Naive thymus-derived CD4-positive, alpha-beta T cell (primary cell): ENCODE data around the gene CCDC97. TPM values are rescaled to one million over a fixed set of nuclear protein-coding genes. Genes with fewer than 3 reads are reported as not detected.
A peak's percentile ranks its signal among the peaks of the same experiment; 100 is the strongest.
"Not testable (repeated sequence)": the region's sequence is repeated elsewhere in the genome, so short reads cannot be mapped to it uniquely, and the experiment has no call there.

ENCODE experiments used
- ATAC-seq: fragments of 150-1000 bp; cut with Tn5 transposase; 2 replicates; pipeline ENCODE4 v1.10.0; 2021; ENCODE audit warnings: mild to moderate bottlenecking, moderate library complexity
- CTCF ChIA-PET: fragments of 350-600 bp; sonication (Branson Sonifier 250); formaldehyde crosslinking; loops from one replicate; lab custom pipeline; 2021; ENCODE audit warnings: antibody characterized with exemption; lab: Charles Lee
- POLR2A ChIA-PET: fragments of 350-600 bp; sonication (Branson Sonifier 250); formaldehyde crosslinking; loops from one replicate; lab custom pipeline; 2021; ENCODE audit warnings: antibody characterized with exemption, inconsistent platforms; lab: Charles Lee
- DNase-seq, 9 donors: peaks; one replicate each; pipeline versions ENCODE4 v3.0.0 to v3.0.0-alpha.2; 2020 to 2022; ENCODE audit warnings: mixed read lengths in 1 of 9
- H3K27ac ChIP-seq: one replicate; pipeline ENCODE4 v1.7.0; 2013; ENCODE audit warnings: mild to moderate bottlenecking, low read depth, low read length, moderate library complexity
- H3K27me3 ChIP-seq, 2 donors: one replicate each; pipeline ENCODE4 v1.7.0; 2013; ENCODE audit warnings: low read length in 2 of 2, mild to moderate bottlenecking in 2 of 2, moderate library complexity in 2 of 2; ENCODE audit not compliant: control insufficient read depth in 2 of 2, insufficient read depth in 2 of 2
- H3K36me3 ChIP-seq, 3 experiments: 1 replicate in 2 of 3; 2 replicates in 1 of 3; pipeline ENCODE4 v1.7.0; 2013; ENCODE audit warnings: low read length in 3 of 3, mild to moderate bottlenecking in 3 of 3, moderate library complexity in 1 of 3; ENCODE audit not compliant: insufficient read depth in 3 of 3, control insufficient read depth in 2 of 3
- H3K4me1 ChIP-seq, 2 donors: one replicate each; pipeline ENCODE4 v1.7.0; 2013; ENCODE audit warnings: low read length in 2 of 2, mild to moderate bottlenecking in 2 of 2, moderate library complexity in 1 of 2; ENCODE audit not compliant: control insufficient read depth in 2 of 2, insufficient read depth in 2 of 2
- H3K4me3 ChIP-seq: 2 replicates; pipeline ENCODE4 v1.7.0; 2013; ENCODE audit warnings: mild to moderate bottlenecking, low read length
- H3K9me3 ChIP-seq, 3 experiments: 1 replicate in 2 of 3; 2 replicates in 1 of 3; pipeline ENCODE4 v1.7.0; 2013; ENCODE audit warnings: low read length in 3 of 3; ENCODE audit not compliant: control insufficient read depth in 2 of 3
- H3K27ac Mint-ChIP-seq, 9 donors: one replicate each; pipeline ENCODE4 v1.8.0; 2020 to 2022; ENCODE audit warnings: mixed read lengths in 9 of 9, mild to moderate bottlenecking in 8 of 9, moderate library complexity in 5 of 9, inconsistent platforms in 2 of 9
- H3K27me3 Mint-ChIP-seq, 5 donors: one replicate each; pipeline ENCODE4 v1.8.0; 2021 to 2022; ENCODE audit warnings: mixed read lengths in 5 of 5, mild to moderate bottlenecking in 1 of 5
- H3K36me3 Mint-ChIP-seq, 5 donors: one replicate each; pipeline ENCODE4 v1.8.0; 2020 to 2022; ENCODE audit warnings: mixed read lengths in 5 of 5, mild to moderate bottlenecking in 3 of 5, inconsistent platforms in 1 of 5
- H3K4me1 Mint-ChIP-seq, 7 donors: one replicate each; pipeline ENCODE4 v1.8.0; 2020 to 2022; ENCODE audit warnings: mixed read lengths in 7 of 7, mild to moderate bottlenecking in 3 of 7, inconsistent platforms in 1 of 7
- H3K4me3 Mint-ChIP-seq, 10 donors: one replicate each; pipeline ENCODE4 v1.8.0; 2020 to 2022; ENCODE audit warnings: mild to moderate bottlenecking in 10 of 10, mixed read lengths in 10 of 10, moderate library complexity in 6 of 10, inconsistent platforms in 2 of 10
- H3K9me3 Mint-ChIP-seq, 11 donors: one replicate each; pipeline ENCODE4 v1.8.0; 2020 to 2022; ENCODE audit warnings: mixed read lengths in 11 of 11, mild to moderate bottlenecking in 4 of 11, inconsistent platforms in 1 of 11, moderate library complexity in 1 of 11
- intact Hi-C, 2 donors: fragments of 100-400 bp; cut with micrococcal nuclease; formaldehyde crosslinking; loops; one replicate each; pipeline ENCODE4 v1.15.1; 2023
- polyA plus RNA-seq, 2 donors: library from polyadenylated mRNA; unstranded; fragments of 300-500 nt; fragmentation: Illumina TruSeq; gene quantifications; one replicate each; pipeline ENCODE4 v1.2.3, GENCODE V29; 2021
- total RNA-seq, 6 experiments: library from RNA in 5 of 6; stranded (reverse) in 5 of 6; gene quantifications; 1 replicate in 5 of 6; 2 replicates in 1 of 6; pipeline ENCODE4 v1.2.3 and lab custom pipeline; 2021 to 2026

CCDC97 gene
- total and polyA plus RNA-seq, 7 experiments from 2014 or later: 22.3 to 56.5 (median 44.6) TPM

- peaks cover 0 to 6% (median 3%) of the 10 kb centered on the region in 5 donors for H3K36me3 Mint-ChIP-seq
- H3K27me3 Mint-ChIP-seq: no peaks in the 10 kb centered on the region
- Histone ChIP-seq H3K36me3 (no peaks in the 10 kb centered on the region), H3K9me3 (no peaks in the 10 kb centered on the region), H3K27me3 (no peaks in the 10 kb centered on the region), H3K27ac (no peak overlapping the region), H3K4me1 (peaks cover 15 to 18% of the 10 kb centered on the region in 2 donors), H3K4me3 (no peak overlapping the region)
- H3K27ac Mint-ChIP-seq: peak overlapping the region in 4 of 9 donors; percentile 16 to 73 (median 45)
- no peak for ATAC-seq
- no peaks in the 10 kb centered on the region for H3K9me3 Mint-ChIP-seq
- DNase-seq: no peak
- POLR2A ChIA-PET: interaction anchor here (0.5 to 5.2 kb wide), 6 partner anchors 13 to 183 kb away, joined by 4 to 127 read pairs (median 14); partner anchors contain the start of genes BCKDHA, EXOSC5, HNRNPUL1 and TGFB1
- intact Hi-C loops: no loop called here
- peaks cover 14 to 33% (median 29%) of the 10 kb centered on the region in 7 donors for H3K4me1 Mint-ChIP-seq
- CTCF ChIA-PET: interaction anchor here (0.6 to 4.2 kb wide), 5 partner anchors 11 to 932 kb away, joined by 3 to 39 read pairs (median 4); partner anchors contain the start of gene TGFB1
- H3K4me3 Mint-ChIP-seq: peak overlapping the region in 7 of 10 donors; percentile 12 to 59 (median 48)
Observed at GRCh38 chr19:41366089-41366488, 56.1 kb downstream of the CCDC97 start.

DNA sequence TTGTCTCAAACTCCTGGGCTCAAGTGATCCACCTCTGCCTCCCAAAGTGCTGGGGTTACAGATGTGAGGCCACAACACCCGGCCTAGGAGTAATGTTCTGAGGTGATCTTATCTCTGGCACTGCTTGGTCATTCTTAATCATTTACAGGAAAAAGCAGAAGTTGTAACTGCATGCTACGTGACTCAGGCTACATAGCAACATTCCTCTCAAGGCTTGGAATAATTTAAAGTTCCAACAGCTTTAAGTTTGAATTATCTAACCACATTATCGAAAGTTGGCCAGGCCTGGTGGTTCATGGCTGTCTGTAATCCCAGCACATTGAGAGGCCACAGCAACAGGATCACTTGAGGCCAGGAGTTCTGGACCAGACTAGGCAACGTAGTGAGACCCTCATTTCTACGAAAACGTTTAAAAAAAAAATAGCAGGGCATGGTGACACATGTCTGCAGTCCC, 57.9 kb downstream of the CCDC97 start:
- CTCF ChIA-PET: no interaction called here
- DNase-seq: no peak
- H3K4me1 Mint-ChIP-seq: peaks cover 7 to 30% (median 25%) of the 10 kb centered on the region in 7 donors
- H3K36me3 ChIP-seq: no peaks in the 10 kb centered on the region
- H3K9me3 ChIP-seq: no peaks in the 10 kb centered on the region
- no peaks in the 10 kb centered on the region for H3K27me3 Mint-ChIP-seq
- H3K27me3 ChIP-seq: no peaks in the 10 kb centered on the region
- H3K4me1 ChIP-seq: peaks cover 14 to 16% of the 10 kb centered on the region in 2 donors
- no peak overlapping the region for H3K27ac ChIP-seq
- H3K4me3 Mint-ChIP-seq: no peak overlapping the region
- POLR2A ChIA-PET: interaction anchor here (1.4 kb wide), 1 partner anchor 19 kb away, joined by 3 read pairs; no protein-coding TSS in a partner anchor
- intact Hi-C loops: no loop called here
- H3K4me3 ChIP-seq: no peak overlapping the region
- no peak for ATAC-seq
- H3K9me3 Mint-ChIP-seq: no peaks in the 10 kb centered on the region
- H3K27ac Mint-ChIP-seq: no peak overlapping the region
- H3K36me3 Mint-ChIP-seq: peaks cover 0 to 6% (median 3%) of the 10 kb centered on the region in 5 donors

GRCh38 chr19:41369769-41370168, 59.8 kb downstream of the CCDC97 start:
- no peak overlapping the region for H3K27ac Mint-ChIP-seq
- Histone ChIP-seq H3K9me3 (no peaks in the 10 kb centered on the region), H3K4me1 (peaks cover under 1 to 3% of the 10 kb centered on the region in 2 donors), H3K36me3 (no peaks in the 10 kb centered on the region), H3K27ac (no peak overlapping the region), H3K4me3 (no peak overlapping the region), H3K27me3 (no peaks in the 10 kb centered on the region)
- no peaks in the 10 kb centered on the region for H3K9me3 Mint-ChIP-seq
- peaks cover 5 to 19% (median 9%) of the 10 kb centered on the region in 7 donors for H3K4me1 Mint-ChIP-seq
- H3K27me3 Mint-ChIP-seq: no peaks in the 10 kb centered on the region
- intact Hi-C loops: no loop called here
- POLR2A ChIA-PET: no interaction called here
- no peak overlapping the region for H3K4me3 Mint-ChIP-seq
- peaks cover 0 to 3% (median 0%) of the 10 kb centered on the region in 5 donors for H3K36me3 Mint-ChIP-seq
- DNase-seq (no peak), ATAC-seq (no peak)
- CTCF ChIA-PET: interaction anchor here (0.6 kb wide), 1 partner anchor 1978 kb away, joined by 3 read pairs; no protein-coding TSS in a partner anchor

DNA sequence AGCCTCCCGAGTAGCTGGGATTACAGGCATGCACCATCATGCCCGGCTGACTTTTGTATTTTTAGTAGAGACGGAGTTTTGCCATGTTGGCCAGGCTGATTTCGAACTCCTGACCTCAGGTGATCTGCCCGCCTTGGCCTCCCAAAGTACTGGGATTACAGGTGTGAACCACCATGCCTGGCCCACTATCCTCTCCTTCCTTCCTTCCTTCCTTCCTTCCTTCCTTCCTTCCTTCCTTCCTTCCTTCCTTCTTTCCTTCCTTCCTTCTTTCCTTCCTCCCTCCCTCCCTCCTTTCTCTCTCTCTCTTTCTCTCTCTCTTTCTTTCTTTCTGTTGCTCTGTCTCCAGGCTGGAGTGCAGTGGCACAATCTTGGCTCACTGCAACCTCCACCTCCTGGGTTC, 61.1 kb downstream of the CCDC97 start:
- H3K9me3 ChIP-seq, H3K4me3 Mint-ChIP-seq, H3K4me1 ChIP-seq, H3K36me3 Mint-ChIP-seq, DNase-seq, H3K27me3 ChIP-seq, CTCF ChIA-PET, H3K4me3 ChIP-seq, H3K27ac ChIP-seq, H3K36me3 ChIP-seq, intact Hi-C loops, ATAC-seq, H3K27me3 Mint-ChIP-seq, H3K9me3 Mint-ChIP-seq: not testable (repeated sequence)
- POLR2A ChIA-PET: interaction anchor here (0.7 kb wide), 2 partner anchors 78 to 551 kb away, joined by 3 to 5 read pairs; no protein-coding TSS in a partner anchor
- peak overlapping the region in 1 of 9 donors; percentile 20 for H3K27ac Mint-ChIP-seq
- peaks cover 4 to 21% (median 8%) of the 10 kb centered on the region in 7 donors for H3K4me1 Mint-ChIP-seq

GRCh38 chr19:41371541-41371940, 61.6 kb downstream of the CCDC97 start:
- Histone ChIP-seq H3K36me3 (no peaks in the 10 kb centered on the region), H3K9me3 (no peaks in the 10 kb centered on the region), H3K4me3 (no peak overlapping the region), H3K4me1 (no peaks in the 10 kb centered on the region), H3K27me3 (no peaks in the 10 kb centered on the region), H3K27ac (no peak overlapping the region)
- peaks cover 1 to 20% (median 7%) of the 10 kb centered on the region in 7 donors for H3K4me1 Mint-ChIP-seq
- H3K36me3 Mint-ChIP-seq: no peaks in the 10 kb centered on the region
- DNase-seq: no peak
- H3K9me3 Mint-ChIP-seq: no peaks in the 10 kb centered on the region
- CTCF ChIA-PET: no interaction called here
- ATAC-seq: no peak
- H3K27me3 Mint-ChIP-seq: no peaks in the 10 kb centered on the region
- POLR2A ChIA-PET: interaction anchor here (0.7 kb wide), 1 partner anchor 78 kb away, joined by 3 read pairs; no protein-coding TSS in a partner anchor
- peak overlapping the region in 1 of 9 donors; percentile 20 for H3K27ac Mint-ChIP-seq
- intact Hi-C loops: no loop called here
- H3K4me3 Mint-ChIP-seq: no peak overlapping the region

DNA sequence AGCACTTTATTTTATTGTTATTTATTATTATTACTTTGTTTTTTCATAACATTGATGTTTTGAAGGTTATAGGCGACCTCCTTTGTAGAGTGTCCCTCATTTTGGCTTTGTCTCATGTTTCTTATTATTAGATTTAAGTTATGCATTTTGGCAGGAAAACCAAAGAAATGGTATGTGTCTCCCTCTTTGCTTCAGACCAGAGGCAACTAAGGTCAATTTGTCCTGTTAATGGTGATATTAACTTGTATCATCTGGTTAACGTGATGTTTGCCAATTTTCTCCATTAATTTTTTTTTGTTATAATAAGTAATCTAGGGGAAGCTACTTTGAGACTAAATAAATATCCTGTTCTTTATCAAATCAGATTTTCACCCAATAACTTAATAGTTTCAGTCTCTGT, 62.5 kb downstream of the CCDC97 start:
- H3K4me1 ChIP-seq: peaks cover 0 to 4% of the 10 kb centered on the region in 2 donors
- H3K9me3 ChIP-seq: no peaks in the 10 kb centered on the region
- H3K9me3 Mint-ChIP-seq: no peaks in the 10 kb centered on the region
- no peak for DNase-seq
- no peaks in the 10 kb centered on the region for H3K36me3 ChIP-seq
- no peak overlapping the region for H3K4me3 Mint-ChIP-seq
- H3K27ac ChIP-seq: no peak overlapping the region
- H3K36me3 Mint-ChIP-seq: peaks cover 0 to 2% (median 0%) of the 10 kb centered on the region in 5 donors
- no peaks in the 10 kb centered on the region for H3K27me3 ChIP-seq
- CTCF ChIA-PET: interaction anchor here (0.6 to 1.0 kb wide), 2 partner anchors 83 to 84 kb away, joined by 3 to 6 read pairs; no protein-coding TSS in a partner anchor
- no peaks in the 10 kb centered on the region for H3K27me3 Mint-ChIP-seq
- ATAC-seq: no peak
- no peak overlapping the region for H3K4me3 ChIP-seq
- H3K27ac Mint-ChIP-seq: no peak overlapping the region
- intact Hi-C loops: no loop called here
- POLR2A ChIA-PET: interaction anchor here (0.5 to 1.4 kb wide), 3 partner anchors 8 to 694 kb away, joined by 3 to 6 read pairs (median 4); partner anchors contain the start of gene B9D2
- peaks cover 11 to 21% (median 15%) of the 10 kb centered on the region in 7 donors for H3K4me1 Mint-ChIP-seq
